CD4-positive, alpha-beta T cell treated with Interleukin-10 for 1 hour (primary cell): Measurements from ENCODE around the gene DGKG.

Experiments
- DNase-seq: peaks from one replicate; pipeline ENCODE4 v3.0.0-alpha.2; 2020

DGKG gene

GRCh38 chr3:186367631-186368030 lies 5.6 kb upstream of the DGKG start:
- no peak for DNase-seq

DNA sequence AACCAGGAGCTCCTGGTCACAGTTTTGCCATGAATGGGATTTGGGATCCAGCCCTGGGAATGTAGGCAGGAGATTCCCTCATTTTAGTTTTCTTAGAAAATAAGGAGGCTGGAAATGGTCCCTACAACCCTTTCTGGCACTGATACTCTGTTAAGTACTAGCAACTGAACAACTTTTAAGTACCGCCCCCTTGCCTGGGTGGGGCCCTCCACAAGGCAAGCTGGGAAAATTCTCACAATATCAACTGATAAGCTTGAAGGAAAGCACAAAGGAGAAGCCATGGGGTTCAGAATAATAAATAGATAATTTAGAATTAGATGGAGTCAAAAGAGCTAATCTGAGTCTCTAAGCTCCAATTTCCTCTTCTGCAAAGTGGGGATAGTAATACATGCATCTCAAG lies 4.2 kb upstream of the DGKG start:
- no peak for DNase-seq

DNA sequence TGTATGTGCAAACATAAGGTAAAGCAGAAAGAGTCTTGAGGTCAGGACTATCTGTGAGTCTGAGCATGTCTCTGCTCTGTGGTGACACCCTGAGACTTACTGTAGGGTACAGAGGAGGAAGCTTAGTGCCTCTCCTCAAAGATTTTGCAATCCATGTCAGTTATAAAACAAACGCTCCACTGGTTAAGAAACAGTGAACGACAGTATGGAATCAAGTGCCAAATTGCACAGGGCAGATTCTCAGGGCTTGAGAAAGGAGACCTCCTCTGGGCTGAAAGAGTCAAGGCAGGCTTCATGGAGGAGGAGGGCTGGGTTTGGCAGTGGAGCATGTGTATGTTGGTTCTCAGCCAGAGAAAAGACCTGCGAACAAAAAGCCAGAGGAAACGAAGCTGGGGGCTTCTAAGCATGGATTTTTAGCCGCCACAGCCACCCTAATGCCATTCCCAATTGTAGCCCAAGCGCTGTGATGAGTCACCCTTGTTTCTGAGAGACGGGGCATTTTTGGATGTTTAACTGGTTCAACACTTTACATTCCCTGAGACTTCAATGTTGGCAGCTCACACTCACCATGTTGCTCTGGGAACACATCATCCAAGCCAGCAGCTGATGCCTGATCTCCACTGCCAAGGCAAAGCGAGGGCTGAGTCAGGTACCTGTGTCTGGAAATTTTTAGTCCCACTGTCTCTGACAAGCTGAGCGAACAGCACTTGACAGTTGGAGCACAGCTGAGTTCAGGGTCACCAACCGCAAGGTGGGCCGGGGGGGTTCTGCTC lies 3.4 kb upstream of the DGKG start:
- no peak for DNase-seq

DNA sequence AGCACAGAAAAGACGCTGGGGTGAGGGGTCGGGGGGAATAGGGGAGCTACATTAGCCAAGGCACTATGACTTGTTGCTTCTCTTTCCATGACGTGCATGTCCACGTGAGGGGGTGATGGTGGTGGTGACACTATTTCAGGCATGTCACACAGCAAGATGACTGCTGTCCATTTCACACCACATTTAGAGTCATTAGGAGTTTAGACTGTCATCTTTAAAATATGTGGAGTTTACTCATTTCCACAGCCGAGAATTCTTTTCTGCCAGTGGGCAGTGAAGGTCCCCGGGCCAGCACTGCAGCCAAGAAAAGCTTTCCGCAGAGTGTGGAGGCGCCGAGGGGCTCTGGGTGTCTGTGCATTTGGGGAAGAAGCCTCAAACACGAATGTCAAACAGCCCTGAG lies 954 bp upstream of the DGKG start:
- no peak for DNase-seq

DNA sequence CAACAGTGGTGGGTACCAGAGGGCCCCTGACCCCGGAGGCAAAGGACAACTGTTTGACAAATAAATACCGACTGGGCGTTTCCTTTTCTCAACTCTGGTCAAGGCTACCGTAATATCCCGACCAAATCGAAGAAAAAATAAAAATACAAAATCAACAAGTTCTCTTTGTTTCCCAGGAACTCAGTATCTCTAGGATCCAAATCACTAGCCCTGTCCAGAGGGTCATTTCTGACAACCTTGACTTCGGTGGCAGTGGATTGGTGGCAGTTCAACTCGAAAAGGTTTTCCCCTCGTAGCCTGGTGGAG lies 456 bp upstream of the DGKG start:
- no peak for DNase-seq

DNA sequence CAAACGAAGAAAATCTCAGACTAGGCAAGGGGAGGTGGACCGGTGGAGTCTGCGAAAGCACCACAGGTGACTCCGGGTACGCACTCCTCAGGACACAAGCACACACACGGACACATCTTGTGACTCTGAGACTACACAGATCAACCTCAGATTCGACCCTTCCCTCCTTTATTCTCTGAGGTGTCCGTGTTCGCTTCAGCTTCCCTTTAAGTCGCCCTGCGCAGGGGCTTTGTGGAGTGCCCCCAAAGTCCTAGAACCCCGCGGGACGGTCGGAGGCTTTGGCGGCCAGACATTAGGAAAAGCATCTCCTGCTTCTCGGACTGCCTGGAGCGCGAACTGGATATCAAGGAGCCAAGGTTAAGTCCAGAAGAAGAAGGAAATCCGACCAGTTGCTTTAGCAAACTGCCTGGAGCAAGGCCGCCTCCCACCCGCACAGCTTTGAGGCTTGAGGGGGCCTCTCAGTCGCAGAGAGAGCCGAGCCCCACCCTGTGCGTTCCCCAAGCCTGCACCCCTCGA lies 730 bp downstream of the DGKG start:
- DNase-seq: no peak

DNA sequence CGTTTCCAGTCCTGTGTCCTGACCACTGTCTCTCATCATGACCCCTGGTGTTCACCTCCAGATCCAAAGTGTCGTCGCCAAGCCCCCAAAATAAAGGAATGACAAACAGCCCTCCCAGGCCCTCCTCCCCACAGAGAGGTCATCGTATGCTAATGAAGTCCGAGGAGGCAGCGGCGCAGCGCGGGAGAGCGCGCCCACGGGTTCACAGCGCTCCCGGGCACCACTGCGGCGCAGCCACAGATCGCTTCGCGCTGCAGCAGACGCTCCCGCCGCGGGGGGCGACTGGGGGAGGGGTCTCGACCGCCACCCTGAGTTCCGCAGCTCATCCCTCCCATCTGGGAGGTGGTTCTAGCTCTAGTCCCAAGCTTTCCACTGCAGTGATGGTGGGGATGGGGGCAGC lies 1.3 kb downstream of the DGKG start:
- no peak for DNase-seq

- no peak for DNase-seq
Observed at GRCh38 chr3:186359078-186359477, 3.0 kb downstream of the DGKG start.

DNA sequence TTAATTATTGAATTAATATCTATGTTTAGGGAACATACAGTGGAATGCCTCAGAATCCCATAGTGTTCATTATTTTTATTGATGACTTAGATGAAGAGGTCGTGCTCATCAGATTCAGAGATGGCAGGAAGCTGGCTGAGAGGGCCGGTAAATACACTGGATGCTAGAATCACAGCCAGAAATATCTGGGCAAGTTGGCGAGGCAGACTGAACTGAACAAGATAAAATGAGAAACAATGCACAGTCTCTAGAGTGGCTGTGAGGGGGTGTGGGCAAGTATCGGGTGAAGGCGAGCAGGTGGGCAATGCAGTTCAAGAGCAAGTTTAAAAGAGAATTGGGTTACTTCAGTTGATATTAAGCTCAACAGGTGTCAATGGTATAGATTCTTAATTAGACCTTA lies 5.9 kb downstream of the DGKG start:
- DNase-seq: no peak

DNA sequence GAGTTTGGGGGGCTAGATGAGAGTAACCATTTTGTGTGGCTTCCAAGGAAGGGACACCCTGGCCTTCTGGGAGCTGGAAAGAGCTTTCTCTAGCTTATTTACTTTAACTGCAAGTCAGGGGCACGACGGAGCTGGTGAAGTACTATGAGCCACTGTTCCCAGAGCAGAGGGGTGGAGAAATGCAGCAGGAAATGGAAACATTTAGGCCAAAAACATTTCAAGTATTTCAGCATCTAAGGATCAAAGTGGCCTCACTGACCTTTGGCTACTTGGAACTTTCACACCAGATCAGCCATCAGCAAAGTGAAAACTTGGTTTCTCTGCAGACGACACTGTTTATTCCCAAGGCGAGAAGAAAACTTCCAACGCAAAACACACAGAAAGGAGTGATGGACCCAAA lies 7.9 kb downstream of the DGKG start:
- DNase-seq: no peak

GRCh38 chr3:186352369-186352768 lies 9.7 kb downstream of the DGKG start:
- DNase-seq: no peak

DNA sequence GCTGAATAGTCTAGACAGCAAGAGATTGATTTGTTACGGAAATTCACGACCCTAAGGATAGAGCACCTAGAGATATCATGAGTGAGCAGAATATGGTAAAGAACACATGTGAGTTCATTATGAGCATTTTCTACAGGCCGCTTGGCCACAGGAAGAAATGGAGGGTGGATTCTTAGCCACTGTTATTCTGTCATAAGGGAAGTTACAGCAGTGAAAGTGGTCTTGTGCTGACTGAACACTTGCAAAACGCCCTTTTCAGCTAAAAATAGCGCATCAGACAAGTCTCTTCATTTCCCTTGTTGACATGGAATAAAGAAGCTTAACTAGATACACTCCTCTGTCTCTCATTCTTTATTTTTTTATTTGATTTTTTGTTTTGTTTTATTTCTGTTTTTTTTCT lies 19.8 kb downstream of the DGKG start:
- no peak for DNase-seq

GRCh38 chr3:186340204-186340603 lies 21.8 kb downstream of the DGKG start:
- DNase-seq: no peak

GRCh38 chr3:186339180-186339918 lies 22.7 kb downstream of the DGKG start:
- no peak for DNase-seq

GRCh38 chr3:186333256-186333655 lies 28.8 kb downstream of the DGKG start:
- DNase-seq: no peak

DNA sequence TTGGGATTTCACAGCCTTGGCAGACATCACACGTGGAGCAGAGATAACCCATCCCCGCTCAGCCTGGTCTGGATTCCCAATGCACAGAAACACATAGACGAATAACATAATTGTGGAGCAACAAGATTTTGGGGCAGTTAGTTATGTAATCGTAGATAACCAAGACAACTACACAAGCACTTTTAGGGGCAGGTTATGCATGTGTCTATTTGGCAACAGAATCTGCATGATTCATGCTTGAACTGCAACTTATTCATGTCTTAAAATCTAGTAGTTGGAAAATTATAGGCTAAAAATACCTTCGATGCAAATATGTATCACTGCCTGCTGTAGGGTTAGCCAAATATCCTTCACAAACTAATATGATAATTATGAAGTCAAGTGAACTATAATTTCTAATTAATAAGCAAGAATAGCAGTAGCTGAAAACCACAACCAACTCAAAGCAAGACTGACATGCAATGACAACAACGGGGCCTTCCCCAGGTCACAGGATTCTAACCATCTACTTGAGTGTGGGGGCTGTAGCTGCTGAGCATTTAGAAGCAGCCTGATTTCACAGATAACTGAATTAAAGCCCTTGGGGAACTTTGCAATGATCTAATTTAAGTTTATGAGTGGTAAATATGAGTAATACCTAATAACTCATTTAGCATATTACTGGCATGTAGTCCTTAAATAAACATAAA lies 31.1 kb downstream of the DGKG start:
- no peak for DNase-seq

DNA sequence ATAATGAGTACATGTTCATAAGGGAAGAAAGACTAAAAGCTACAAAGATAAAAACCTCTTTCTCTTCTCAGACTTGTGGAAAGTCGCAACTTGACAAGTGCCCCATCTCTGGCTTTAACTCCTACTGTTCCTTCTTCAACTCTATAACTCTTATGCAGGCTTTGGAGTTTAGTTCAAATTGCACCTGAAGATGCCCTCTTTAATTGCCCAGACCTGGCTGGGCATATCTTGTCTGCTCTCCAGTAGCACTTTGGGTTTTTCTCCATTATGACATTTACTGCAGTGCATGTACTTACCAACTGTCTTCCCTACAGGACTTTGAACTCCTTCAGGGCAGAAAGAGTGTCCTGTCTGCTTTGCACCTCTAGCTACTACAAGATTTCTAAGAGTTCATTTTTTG lies 32.4 kb downstream of the DGKG start:
- DNase-seq: no peak

DNA sequence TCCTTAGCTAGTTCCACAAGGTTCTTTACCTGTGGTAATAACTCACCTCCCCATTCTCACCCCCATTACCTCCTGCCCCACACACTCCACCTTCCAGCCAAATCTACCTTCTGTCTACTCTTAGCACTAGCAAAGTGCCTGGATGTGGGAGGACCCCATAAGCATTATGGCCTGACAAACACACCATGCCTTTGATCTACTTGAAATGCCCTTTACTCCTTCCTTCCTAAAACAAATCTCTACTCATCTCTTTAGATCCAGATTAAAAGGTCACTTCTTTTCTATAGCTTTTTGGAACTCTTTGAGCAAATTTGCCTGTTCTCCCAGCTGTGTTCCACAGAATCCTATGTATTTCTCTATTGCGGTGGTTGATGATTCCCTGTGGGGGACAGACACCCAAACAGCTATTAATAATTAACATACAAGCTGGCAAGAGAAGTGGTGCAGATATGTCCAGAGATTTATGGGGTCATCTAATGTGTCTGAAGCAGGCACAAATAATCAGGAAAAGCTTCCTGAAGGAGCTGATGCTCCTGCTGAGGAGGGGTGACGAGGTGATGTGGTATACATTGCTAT lies 34.0 kb downstream of the DGKG start:
- DNase-seq: no peak

DNA sequence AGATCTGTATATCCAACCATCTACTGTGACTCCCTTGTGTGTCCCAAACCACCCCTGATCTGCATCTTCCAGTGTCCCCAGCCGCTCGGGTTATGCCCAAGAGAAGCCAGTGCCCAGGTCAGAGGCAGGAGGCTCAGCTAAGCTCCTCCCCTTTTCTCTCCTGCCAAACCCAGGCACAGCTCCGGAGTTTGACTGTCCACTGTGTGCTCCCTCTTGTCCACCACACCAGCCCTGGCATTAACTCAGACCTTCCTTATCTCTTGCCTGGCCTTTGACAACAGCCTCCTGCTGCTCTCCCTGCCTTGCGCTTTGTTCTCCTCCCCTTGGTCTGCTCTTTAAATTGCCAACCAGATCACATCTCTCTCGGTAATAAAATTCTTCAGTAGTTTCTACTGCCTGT lies 39.3 kb downstream of the DGKG start:
- no peak for DNase-seq

- DNase-seq: no peak
Observed at GRCh38 chr3:186321746-186322145, 40.3 kb downstream of the DGKG start.

DNA sequence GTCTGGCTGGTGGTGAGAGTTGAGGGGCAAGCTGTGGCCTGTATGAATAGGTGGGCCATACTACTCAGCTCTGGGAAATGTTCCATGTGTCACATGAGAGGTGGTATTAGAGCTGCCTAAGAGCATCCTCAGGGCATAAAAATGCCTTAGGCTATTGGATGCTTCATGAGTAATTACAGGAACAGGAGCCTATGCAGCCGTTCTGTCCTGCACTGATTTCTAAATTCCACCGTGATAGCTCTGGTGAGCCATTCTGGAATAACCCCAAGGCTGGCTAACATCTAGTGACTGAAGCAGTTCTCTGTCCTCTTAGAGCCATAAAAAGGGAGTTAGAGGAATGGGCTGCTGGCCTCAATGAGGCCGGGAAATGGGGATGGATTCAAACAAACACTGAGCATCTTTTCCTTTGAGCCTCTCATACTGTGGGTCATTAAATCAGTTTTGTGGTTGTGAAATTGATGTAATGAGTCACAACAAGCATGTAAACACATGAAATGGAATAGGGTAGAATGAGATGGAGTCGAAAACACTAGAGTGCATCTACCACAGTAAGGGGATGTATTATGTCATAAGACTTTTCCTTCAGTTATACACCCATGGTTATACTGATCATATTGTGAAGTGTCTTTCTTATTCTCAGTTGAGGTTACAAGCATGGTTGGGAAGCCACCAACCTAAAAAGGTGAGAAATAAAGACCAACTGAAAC lies 41.0 kb downstream of the DGKG start:
- no peak for DNase-seq

- DNase-seq: no peak
Observed at GRCh38 chr3:186319945-186320344, 42.1 kb downstream of the DGKG start.

DNA sequence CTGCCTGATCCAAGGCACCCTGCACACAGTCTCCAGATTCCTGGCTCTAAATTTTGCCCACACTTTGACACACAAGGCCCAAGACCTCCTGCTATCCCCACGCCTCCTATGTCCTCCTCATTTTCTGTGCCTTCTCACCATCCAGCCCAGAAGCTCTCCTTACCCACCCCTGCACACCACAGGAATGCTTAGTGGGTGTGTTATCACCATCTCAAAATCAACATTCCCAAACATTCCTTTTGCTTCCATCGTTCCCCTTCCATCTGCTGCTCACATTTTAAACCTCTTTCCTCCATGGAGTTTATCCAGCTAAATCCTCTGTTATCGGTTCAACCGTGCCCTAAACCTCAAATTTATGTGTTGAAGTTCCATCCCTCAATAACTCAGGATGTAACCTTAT lies 43.9 kb downstream of the DGKG start:
- no peak for DNase-seq
